GM19468 (cell line): Measurements from ENCODE around the gene SCAANT1.
A peak's percentile ranks its signal among the peaks of the same experiment; 100 is the strongest.

Experiments
- ATAC-seq: cut with Tn5 transposase; IDR thresholded peaks from one replicate; pipeline ENCODE4 v1.9.1; 2021; ENCODE audit warnings: mild to moderate bottlenecking, moderate library complexity, moderate number of reproducible peaks; ENCODE audit not compliant: unreplicated experiment; ENCODE audit errors: extremely low read depth

Gene SCAANT1

GRCh38 chr3:63905731-63906620 lies 6.2 kb downstream of the SCAANT1 start:
- ATAC-seq, result no peak

- ATAC-seq, result no peak
These were observed 11.7 kb downstream of the SCAANT1 start for GRCh38 chr3:63900459-63900858.

DNA sequence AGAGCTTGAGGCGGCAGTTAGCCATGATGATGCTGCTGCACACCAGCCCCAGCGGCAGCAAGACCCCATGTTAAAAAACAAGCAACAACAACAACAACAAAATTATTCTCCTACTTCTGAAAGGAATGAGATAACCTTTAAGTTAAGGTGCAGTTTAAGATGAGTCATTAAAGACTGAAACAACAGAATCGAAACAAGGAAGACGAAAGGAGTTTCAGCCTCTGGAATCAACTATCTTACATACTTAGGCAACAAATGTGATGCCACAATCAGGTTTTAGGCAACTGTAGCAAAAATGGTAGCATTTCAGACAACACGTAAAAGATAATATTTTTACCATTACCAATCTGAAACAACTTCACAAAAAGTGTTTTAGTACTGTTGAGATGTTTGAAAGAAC lies 12.2 kb downstream of the SCAANT1 start:
- ATAC-seq, result no peak

GRCh38 chr3:63896332-63897030 lies 15.7 kb downstream of the SCAANT1 start:
- ATAC-seq, result peak; percentile 26

DNA sequence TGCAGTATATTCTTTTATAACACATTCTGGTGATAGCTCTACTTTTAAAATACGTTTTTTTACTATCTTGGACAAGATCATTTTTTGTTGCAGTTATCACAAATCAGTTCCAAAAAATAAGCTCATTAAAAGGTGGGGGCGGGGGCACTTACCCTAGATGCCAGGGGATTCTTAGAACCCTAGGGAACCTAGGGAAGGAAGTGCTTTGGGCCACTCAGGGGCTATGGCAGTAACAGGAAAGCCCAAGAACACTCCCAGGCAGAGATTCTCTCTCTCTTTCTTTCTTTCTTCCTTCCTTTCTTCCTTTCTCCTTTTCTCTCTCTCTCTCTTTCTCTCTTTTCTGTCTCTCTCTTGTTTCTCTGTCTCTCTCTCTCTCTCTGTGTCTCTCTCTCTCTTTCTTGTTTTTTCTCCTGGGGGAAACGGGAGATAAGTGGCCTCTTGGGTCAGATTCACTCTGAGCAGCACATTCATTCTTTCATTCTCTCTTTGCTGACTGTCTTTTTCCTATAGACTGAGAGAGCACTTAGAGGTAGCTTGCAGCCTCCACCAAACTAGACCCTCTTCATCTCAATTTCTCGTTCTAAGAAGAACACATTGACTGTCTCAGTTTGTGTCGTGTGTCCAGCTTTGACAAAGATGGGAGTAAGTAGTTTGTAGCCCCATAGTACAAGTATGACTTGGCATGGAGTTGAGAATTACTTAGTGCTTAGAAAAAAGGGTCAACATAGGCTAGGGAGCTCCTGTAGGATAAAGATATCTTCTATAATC lies 16.6 kb downstream of the SCAANT1 start:
- ATAC-seq, result no peak

DNA sequence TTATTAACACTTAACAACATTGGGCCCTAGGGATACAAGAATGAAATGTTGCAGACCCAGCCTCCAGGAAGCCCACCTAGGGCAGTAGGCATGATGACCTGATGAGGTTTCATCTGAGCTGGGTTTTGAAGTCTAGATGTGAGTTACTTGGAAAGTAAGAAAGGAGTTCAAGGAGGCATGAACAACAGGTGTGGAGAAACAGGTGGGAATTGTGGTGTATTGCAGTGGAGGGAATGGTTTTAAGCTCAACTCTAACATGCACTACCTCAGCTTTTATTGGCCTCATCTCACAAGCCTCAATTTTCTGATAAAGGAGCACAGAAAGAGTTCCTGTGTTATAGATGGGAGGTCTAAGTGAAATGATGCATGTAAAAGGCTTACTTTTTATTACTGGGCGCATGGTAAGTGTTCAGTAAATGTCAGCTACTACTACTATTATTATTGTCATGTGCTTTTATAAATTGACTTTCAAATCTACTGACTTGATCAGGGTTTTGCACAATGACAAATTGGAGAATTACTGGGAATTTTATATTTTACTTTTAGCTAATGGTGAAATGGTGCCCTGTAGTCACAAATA lies 19.3 kb downstream of the SCAANT1 start:
- no peak for ATAC-seq

DNA sequence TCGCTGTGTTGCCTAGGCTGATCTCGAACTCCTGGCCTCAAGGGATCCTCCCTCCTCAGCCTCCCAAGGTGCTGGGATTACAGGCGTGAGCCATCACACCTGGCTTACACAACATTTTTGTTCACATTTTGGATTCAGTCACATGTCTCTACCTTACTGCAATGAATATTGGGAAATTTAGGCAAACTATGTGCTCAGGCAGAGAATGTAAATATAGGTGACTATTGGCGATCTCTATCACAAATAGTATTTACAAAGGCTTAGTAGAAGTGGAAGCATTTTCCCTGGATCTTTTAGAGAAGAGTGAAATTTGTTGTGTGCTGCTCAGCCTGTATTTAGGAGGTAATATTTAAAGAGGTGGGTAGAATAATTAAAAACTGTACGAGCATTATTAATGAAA lies 20.7 kb downstream of the SCAANT1 start:
- ATAC-seq, result no peak

- no peak for ATAC-seq
These were observed 25.3 kb downstream of the SCAANT1 start for GRCh38 chr3:63886858-63887257.

- ATAC-seq, result no peak
These were observed 31.5 kb downstream of the SCAANT1 start for GRCh38 chr3:63880653-63881052.

GRCh38 chr3:63878394-63879060 lies 33.7 kb downstream of the SCAANT1 start:
- no peak for ATAC-seq

- ATAC-seq, result no peak
These were observed 34.3 kb downstream of the SCAANT1 start for GRCh38 chr3:63877737-63878393.

- no peak for ATAC-seq
These were observed 35.9 kb downstream of the SCAANT1 start for GRCh38 chr3:63876260-63876659.

DNA sequence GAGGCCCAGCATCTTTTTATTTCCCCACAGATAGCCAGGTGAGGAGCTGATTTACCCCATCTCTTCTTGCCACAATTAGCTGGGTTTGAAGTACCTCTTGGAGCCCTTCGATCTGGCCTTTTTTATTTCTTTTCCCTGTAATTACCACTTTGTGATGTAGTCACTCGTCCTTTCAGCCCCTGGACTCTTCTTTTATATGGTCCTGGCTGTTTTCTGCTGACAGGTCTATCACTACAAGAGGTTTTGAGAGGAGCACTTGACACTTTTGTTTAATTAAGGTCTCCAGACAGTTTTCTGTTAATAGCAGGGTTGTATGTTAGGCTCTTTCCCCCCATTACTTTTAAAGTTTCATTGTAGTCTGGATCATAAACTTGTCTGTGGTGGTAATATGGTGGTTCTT lies 36.7 kb downstream of the SCAANT1 start:
- ATAC-seq, result no peak

DNA sequence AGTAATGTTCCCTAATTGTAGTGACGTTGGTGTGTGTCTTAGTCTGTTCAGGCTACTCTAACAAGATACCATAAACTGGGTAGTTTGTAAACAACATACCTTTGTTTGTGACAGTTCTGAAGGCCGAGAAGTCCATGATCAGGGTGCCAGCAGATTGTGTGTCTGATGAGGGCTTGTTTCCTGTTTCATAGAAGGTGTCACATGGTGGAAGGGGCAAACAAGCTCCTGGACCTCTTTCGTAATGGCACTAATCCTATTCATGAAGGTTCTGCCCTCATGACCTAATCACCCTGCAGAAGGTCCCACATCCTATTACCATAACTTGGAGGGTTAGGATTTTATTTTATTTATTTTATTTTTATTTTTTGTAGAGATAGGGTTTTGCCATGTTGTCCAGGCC lies 37.4 kb downstream of the SCAANT1 start:
- ATAC-seq, result no peak

GRCh38 chr3:63872135-63872924 lies 39.9 kb downstream of the SCAANT1 start:
- ATAC-seq, result no peak

GRCh38 chr3:63870615-63871005 lies 41.6 kb downstream of the SCAANT1 start:
- ATAC-seq, result no peak

DNA sequence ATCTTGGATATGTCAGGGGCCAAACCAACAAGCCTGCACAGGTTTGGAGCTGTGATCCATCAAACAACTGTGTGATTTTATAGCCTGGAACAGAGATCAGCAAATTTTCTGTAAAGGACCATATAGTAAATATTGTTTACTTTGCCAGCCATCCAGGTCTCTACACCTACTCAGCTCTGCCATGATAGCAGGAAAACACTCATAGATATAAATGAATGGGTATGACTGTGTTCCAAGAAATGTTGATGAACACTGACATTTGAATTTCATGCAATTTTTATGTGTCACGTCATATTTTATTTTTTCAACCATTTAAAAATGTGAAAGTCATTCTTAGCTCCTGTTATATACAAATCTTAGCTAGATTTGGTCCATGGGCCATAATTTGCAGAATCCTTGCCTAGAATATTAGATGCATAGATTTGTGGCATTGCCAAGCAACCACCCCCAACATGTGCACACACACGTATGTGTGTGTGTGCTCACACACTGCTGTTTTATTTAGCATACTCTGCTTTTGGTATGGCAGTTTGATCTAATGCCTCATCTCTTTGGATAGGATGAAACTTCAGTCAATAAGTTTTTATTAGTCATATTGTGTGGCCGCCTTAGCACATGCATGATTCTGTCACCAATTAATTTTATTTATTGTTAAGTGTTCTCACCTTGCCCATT lies 42.1 kb downstream of the SCAANT1 start:
- no peak for ATAC-seq

DNA sequence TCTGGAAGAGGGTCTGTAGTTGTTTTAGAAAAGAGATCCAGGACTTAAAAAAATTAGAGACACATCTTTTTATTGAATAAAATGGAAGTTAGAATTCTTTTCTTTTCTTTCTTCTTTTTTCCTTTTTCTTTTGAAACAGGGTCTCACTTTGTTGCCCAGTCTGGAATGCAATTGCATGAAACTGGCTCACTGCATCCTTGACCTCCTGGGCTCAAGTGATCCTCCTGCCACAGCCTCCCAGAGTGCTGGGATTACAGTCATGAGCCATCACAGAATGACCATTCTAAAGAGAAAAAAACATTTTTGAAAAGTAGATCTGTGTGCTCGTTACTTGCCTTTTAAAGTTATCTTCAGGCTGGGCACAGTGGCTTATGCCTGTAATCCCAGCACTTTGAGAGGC lies 45.0 kb downstream of the SCAANT1 start:
- ATAC-seq, result no peak
